ENCODE results near the gene TMEM248.
"Not testable (repeated sequence)": the region's sequence is repeated elsewhere in the genome, so short reads cannot be mapped to it uniquely, and the experiment has no call there.

Gene TMEM248

GRCh38 chr7:66964411-66964810 lies 43.4 kb downstream of the TMEM248 start:
- no peak for DNase-seq (ENCODE audit: low read depth)
- TF ChIP-seq, protein P1, sequence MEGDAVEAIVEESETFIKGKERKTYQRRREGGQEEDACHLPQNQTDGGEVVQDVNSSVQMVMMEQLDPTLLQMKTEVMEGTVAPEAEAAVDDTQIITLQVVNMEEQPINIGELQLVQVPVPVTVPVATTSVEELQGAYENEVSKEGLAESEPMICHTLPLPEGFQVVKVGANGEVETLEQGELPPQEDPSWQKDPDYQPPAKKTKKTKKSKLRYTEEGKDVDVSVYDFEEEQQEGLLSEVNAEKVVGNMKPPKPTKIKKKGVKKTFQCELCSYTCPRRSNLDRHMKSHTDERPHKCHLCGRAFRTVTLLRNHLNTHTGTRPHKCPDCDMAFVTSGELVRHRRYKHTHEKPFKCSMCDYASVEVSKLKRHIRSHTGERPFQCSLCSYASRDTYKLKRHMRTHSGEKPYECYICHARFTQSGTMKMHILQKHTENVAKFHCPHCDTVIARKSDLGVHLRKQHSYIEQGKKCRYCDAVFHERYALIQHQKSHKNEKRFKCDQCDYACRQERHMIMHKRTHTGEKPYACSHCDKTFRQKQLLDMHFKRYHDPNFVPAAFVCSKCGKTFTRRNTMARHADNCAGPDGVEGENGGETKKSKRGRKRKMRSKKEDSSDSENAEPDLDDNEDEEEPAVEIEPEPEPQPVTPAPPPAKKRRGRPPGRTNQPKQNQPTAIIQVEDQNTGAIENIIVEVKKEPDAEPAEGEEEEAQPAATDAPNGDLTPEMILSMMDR (IDR thresholded peaks at IDR 0.05; ENCODE audit: control insufficient read depth, extremely low read depth, insufficient read depth), result no peak

DNA sequence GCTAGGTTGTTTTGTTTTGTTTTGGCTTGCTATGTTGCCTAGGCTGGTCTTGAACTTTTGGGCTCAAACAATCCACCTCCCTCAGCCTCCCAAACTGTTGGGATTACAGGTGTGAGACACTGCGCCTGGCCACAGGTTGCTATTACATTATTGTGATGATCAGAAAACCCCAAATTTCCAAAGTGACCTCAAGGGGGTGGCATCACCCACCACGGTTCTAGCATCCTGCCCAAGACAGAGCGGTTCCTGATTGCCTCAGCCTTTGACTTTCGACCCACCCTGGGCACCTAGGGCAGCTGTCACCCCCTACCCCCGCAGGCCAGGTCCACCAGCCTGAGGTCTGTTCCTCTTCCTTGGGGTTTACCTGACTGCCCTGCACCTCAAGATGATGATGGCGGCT lies 46.0 kb downstream of the TMEM248 start:
- no peak for DNase-seq (ENCODE audit: low read depth)
- TF ChIP-seq, protein P1 (IDR thresholded peaks at IDR 0.05; ENCODE audit: control insufficient read depth, extremely low read depth, insufficient read depth), result no peak
- H3K4me3 ChIP-seq (ENCODE audit: low read depth, low read length), result no peak overlapping the region

More at GRCh38 chr7:66964411-66964810, 43.4 kb downstream of the TMEM248 start:
- H3K4me3 ChIP-seq (ENCODE audit: low read depth, low read length), result no peak overlapping the region

DNA sequence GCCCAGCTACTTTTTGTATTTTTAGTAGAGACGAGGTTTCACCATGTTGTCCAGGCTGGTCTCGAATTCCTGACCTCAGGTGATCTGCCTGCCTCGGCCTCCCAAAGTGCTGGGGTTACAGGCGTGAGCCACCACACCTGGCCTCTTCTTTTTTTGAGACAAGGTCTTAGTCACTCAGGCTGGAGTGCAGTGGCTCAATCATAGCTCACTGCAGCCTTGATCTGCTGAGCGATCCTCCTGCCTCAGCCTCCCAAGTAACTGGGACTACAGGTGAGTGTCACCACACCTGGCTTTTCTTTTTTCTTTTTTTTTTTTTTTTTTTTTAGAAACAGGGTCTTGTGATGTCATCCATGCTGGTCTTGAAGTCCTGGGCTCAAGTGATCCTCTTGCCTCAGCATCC lies 48.0 kb downstream of the TMEM248 start:
- not testable (repeated sequence) for DNase-seq (ENCODE audit: low read depth); H3K4me3 ChIP-seq (ENCODE audit: low read depth, low read length)

- TF ChIP-seq, protein P1 (IDR thresholded peaks at IDR 0.05; ENCODE audit: control insufficient read depth, extremely low read depth, insufficient read depth), result no peak
- DNase-seq (ENCODE audit: low read depth), result no peak
- H3K4me3 ChIP-seq (ENCODE audit: low read depth, low read length), result no peak overlapping the region
These were observed 49.3 kb downstream of the TMEM248 start for GRCh38 chr7:66970310-66970709.

DNA sequence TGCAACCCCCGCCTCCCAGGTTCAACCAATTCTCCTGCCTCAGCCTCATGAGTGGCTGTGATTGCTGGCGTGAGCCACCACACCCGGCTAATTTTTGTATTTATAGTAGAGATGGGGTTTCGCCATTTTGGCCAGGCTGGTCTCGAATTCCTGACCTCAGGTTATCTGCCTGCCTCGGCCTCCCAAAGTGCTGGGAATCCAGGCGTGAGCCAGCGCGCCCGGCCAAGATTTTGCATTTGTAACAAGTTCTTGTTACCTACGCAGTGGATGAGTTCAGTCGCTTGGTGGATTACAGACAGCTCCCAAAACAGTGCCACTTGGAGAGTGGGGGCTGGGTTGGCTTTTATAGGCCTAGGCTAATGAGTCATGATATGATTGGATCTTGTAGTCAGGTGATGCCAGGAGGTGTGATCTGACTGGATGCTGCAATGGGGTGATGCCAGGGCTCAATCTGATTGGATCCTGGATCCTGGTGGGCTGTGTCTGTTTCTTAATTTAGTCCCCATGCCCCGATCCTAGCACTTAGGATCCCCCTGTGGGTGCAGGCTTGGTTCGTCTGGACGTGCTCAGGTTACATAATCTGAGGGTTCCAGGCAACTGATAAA lies 54.1 kb downstream of the TMEM248 start:
- no peak overlapping the region for H3K4me3 ChIP-seq (ENCODE audit: low read depth, low read length)
- DNase-seq (ENCODE audit: low read depth), result no peak
- TF ChIP-seq, protein P1 (IDR thresholded peaks at IDR 0.05; ENCODE audit: control insufficient read depth, extremely low read depth, insufficient read depth), result no peak

DNA sequence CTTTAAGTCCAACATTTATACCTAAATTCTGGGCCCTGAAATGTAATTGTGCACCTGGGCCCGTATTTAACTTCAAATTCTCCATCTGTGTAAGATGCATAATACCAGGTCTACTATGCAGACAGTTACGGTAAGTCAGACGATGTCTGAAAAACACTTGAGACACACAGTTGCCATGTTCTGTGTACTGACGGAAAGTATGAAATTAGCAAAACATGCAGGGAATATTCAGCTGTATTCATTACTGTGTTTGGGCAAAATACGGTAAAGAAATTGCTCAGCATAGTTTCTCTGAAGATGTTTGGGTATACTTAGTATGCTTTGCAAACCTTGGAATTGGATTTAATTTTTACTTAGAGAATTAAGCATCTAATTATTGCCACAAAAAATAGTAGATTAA lies 57.3 kb downstream of the TMEM248 start:
- not testable (repeated sequence) for H3K4me3 ChIP-seq (ENCODE audit: low read depth, low read length); DNase-seq (ENCODE audit: low read depth)

GRCh38 chr7:66979013-66979412 lies 58.0 kb downstream of the TMEM248 start:
- H3K4me3 ChIP-seq (ENCODE audit: low read depth, low read length); DNase-seq (ENCODE audit: low read depth): not testable (repeated sequence)

DNA sequence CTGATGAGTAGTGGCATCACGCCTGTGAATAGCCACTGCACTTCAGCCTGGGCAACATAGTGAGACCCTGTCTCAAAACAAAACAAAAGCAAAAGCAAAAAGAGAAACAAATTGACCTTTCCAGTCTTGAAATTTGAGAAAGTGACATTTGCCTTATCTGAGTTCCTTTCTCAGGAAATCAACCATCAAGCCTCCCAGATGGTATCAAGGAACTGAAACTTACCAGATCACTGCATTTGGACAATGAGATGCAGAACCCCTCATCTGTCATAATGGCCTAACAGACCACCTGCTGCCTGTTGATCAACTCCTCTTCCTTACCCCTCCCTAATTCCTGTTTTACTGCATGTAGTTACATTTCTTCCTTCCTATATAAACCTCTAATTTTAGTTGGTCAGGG lies 59.3 kb downstream of the TMEM248 start:
- H3K4me3 ChIP-seq (ENCODE audit: low read depth, low read length); DNase-seq (ENCODE audit: low read depth): not testable (repeated sequence)

GRCh38 chr7:66989552-66989951 lies 68.5 kb downstream of the TMEM248 start:
- not testable (repeated sequence) for H3K4me3 ChIP-seq (ENCODE audit: low read depth, low read length); DNase-seq (ENCODE audit: low read depth)

- H3K4me3 ChIP-seq (ENCODE audit: low read depth, low read length), result peak overlapping the region; percentile 84
These were observed 73.0 kb downstream of the TMEM248 start for GRCh38 chr7:66994051-66994450.

More at GRCh38 chr7:66994051-66994450, 73.0 kb downstream of the TMEM248 start:
- DNase-seq (ENCODE audit: low read depth), result not testable (repeated sequence)

Data from LNCaP clone FGC (cell line).